IPS-20b (cell line): ENCODE results near the gene UBE3B.

Experiments used
- H3K27ac ChIP-seq: one replicate; pipeline ENCODE4 v1.5.1; 2013; ENCODE audit warnings: low read length
- H3K27me3 ChIP-seq: 2 replicates; pipeline ENCODE4 v1.6.1; 2013; ENCODE audit warnings: mild to moderate bottlenecking, low read length, inconsistent platforms; ENCODE audit not compliant: insufficient read depth
- H3K36me3 ChIP-seq: 2 replicates; pipeline ENCODE4 v1.6.1; 2013; ENCODE audit warnings: low read depth, mild to moderate bottlenecking, inconsistent platforms, low read length, moderate library complexity; ENCODE audit not compliant: insufficient read depth
- H3K4me1 ChIP-seq: 2 replicates; pipeline ENCODE4 v1.6.1; 2013; ENCODE audit warnings: mild to moderate bottlenecking, control low read depth, inconsistent platforms, low read length, moderate library complexity; ENCODE audit not compliant: insufficient read depth
- H3K4me3 ChIP-seq: 2 replicates; pipeline ENCODE4 v1.5.1; 2013; ENCODE audit warnings: mild to moderate bottlenecking, low read length, inconsistent platforms
- H3K9ac ChIP-seq: 2 replicates; pipeline ENCODE4 v1.6.1; 2013; ENCODE audit warnings: low read depth, mild to moderate bottlenecking, inconsistent platforms, low read length, moderate library complexity
- H3K9me3 ChIP-seq: 2 replicates; pipeline ENCODE4 v1.6.1; 2013; ENCODE audit warnings: mild to moderate bottlenecking, low read depth, low read length, inconsistent platforms; ENCODE audit not compliant: insufficient read depth

UBE3B gene

DNA sequence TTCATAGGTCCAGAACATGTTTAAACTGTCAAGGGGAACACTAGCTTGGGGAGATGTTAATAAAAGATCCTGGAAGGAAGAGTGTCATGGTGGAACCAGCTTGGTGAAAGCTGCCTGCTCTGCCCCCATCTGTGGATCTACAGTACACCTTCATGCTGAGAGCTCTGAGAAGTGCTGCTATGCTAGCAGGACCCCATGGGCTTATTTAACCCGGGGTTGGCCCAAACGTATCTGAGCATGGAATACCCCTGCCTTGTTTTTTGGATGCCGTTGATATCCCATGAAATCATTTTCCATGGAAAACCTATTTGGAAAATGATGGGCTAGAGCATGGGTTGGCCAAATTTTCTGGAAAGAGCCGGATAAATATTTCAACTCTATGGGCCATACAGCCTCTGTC lies 14.2 kb downstream of the UBE3B start:
- Histone ChIP-seq H3K9ac (no peak overlapping the region), H3K9me3 (no peaks in the 10 kb centered on the region), H3K4me1 (no peaks in the 10 kb centered on the region), H3K27me3 (no peaks in the 10 kb centered on the region), H3K4me3 (no peak overlapping the region), H3K27ac (no peak overlapping the region), H3K36me3 (peaks cover 76% of the 10 kb centered on the region)

DNA sequence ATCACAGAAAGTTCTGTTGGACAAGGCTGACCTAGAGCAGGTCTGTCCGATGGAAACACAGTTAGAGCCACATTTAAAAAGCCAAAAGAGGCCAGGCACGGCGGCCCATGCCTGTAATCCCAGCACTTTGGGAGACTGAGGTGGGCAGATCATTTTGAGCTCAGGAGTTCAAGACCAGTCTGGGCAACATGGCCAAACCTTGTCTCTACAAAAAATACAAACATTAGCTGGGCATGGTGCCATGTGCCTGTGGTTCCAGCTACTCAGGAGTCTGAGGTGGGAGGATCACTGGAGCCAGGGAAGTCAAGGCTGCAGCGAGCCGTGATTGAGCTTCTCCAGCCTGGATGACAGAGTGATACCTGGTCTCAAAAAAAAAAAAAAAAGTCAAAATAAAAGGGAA lies 14.9 kb downstream of the UBE3B start:
- Histone ChIP-seq H3K4me1 (no peaks in the 10 kb centered on the region), H3K9ac (no peak overlapping the region), H3K9me3 (no peaks in the 10 kb centered on the region), H3K36me3 (peaks cover 69% of the 10 kb centered on the region), H3K4me3 (no peak overlapping the region), H3K27me3 (no peaks in the 10 kb centered on the region), H3K27ac (no peak overlapping the region)

DNA sequence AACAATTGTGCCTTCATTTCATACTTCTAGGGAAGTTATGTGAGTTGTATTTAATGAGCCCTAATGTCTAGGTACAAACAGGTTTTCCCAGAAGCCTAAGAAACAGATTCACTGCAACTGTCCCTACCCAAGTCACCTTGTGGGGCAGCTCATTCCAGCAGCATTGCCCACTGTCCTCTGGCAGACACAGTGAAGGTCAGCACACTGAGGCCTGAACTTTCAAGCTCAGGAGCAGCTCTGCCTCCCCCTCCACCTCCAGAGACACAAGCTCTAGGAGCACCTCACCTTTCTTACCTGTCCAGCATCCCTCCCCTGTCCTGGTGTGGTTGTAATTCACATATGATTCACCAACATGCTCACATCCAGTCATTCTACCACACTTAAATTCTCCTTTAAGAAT lies 15.7 kb downstream of the UBE3B start:
- Histone ChIP-seq H3K9ac (no peak overlapping the region), H3K4me1 (no peaks in the 10 kb centered on the region), H3K27ac (no peak overlapping the region), H3K9me3 (no peaks in the 10 kb centered on the region), H3K36me3 (peaks cover 69% of the 10 kb centered on the region), H3K27me3 (no peaks in the 10 kb centered on the region), H3K4me3 (no peak overlapping the region)

DNA sequence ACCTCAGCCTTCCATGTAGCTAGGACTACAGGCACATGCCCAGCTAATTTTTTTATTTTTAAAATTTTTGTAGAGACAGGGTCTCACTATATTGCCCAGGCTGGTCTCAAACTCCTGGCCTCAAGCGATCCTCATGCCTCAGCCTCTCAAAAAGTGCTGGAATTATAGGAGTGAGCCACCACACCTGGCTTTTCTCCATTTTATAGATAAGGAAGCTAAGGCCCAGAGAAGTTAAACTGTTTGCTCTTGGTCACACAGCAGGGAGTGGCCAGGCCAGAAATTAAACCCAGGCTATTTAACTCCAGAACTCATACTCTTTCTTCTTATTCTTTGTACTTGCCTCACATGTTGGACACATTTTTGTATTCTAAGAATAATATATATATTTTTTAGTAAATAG lies 16.5 kb downstream of the UBE3B start:
- H3K4me1 ChIP-seq, result no peaks in the 10 kb centered on the region
- H3K36me3 ChIP-seq, result peaks cover 69% of the 10 kb centered on the region

DNA sequence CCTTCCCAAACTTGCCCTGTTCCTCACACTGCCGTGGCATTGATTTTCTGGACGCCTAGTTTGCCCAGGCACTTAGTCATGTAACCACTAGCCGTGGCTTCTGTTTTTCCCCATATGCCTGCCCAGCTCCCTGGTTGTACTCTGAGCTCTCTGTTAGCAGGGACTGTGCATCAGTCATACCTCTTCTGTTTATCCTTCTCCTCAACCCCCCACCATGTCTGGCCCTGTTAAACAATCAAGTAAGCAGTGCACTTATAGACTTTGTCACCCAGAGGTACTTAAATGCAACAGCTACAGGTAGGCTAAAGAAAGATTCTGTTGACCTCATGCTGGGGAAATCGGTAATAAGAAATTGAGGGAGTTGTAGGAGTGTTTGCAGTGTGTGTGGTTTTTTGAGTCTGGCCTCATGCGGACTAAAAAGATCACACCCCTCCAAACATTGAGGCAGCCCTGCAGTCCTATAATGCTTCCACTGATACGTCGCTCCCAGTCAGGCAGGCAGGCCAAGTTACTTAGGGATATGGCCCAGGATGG lies 17.0 kb downstream of the UBE3B start:
- Histone ChIP-seq H3K9me3 (no peaks in the 10 kb centered on the region), H3K27me3 (no peaks in the 10 kb centered on the region), H3K4me3 (no peak overlapping the region), H3K36me3 (peaks cover 69% of the 10 kb centered on the region), H3K4me1 (no peaks in the 10 kb centered on the region), H3K9ac (no peak overlapping the region), H3K27ac (no peak overlapping the region)

More for the DNA sequence above, 16.5 kb downstream of the UBE3B start:
- no peaks in the 10 kb centered on the region for H3K27me3 ChIP-seq
- H3K27ac ChIP-seq, result no peak overlapping the region
- H3K9ac ChIP-seq, result no peak overlapping the region
- no peaks in the 10 kb centered on the region for H3K9me3 ChIP-seq
- H3K4me3 ChIP-seq, result no peak overlapping the region

DNA sequence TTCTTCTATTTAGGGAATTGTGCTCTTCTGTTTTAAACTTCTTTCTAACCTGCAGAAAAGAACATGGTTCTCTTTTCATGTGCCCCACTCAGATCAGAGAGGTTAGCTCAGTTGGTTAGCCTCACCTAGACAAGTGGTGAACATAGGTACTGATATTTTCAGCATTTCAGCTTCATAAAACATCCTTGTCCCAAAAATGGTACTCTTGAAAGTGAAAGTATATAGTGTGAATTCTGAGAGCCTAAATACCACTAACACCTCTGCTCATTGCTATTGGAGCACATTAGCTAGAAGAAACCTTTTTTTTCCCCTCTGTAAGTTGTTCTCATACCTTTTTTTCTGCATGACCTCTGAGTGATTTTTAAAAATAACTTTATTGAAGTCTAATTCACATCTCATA lies 17.6 kb downstream of the UBE3B start:
- Histone ChIP-seq H3K9me3 (no peaks in the 10 kb centered on the region), H3K27me3 (no peaks in the 10 kb centered on the region), H3K36me3 (peaks cover 67% of the 10 kb centered on the region), H3K27ac (no peak overlapping the region), H3K9ac (no peak overlapping the region), H3K4me1 (no peaks in the 10 kb centered on the region), H3K4me3 (no peak overlapping the region)

DNA sequence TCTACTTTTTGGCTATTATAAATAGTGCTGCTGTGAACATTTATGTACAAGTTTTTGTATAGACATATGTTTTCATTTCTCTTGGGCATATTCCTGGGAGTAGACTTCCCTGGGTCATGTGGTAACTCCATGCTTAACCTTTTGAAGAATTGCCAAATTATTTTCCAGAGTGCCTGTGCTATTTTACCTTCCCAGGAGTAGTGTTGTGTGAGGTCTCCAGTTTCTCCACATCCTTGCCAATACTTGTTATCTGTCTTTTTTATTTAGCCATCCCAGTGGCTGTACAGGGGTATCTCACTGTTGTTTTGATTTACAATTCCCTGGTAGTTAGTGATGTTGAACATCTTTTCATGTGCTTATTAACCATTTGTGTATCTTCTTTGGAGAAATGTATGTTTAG lies 18.9 kb downstream of the UBE3B start:
- no peaks in the 10 kb centered on the region for H3K4me1 ChIP-seq
- no peak overlapping the region for H3K27ac ChIP-seq
- no peaks in the 10 kb centered on the region for H3K27me3 ChIP-seq
- H3K9ac ChIP-seq, result no peak overlapping the region
- H3K36me3 ChIP-seq, result peaks cover 68% of the 10 kb centered on the region
- H3K4me3 ChIP-seq, result no peak overlapping the region
- no peaks in the 10 kb centered on the region for H3K9me3 ChIP-seq

DNA sequence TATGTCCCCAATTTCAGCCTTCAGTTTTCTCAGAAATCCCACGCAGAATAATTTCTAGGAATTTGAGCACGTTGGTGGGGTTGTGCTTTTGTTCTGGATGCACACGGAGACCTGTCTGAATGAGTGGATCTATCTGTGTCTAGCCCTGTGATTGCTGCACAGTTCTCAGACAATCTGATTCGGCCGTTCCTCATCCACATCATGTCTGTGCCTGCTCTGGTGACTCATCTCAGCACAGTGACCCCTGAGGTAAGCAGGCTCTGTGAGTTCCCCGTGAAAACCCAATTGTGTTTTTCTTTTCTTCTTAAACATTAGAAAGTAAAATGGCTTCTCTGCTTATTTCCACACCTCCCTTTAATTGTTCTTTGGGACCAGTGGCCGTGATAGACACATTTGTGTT lies 20.2 kb downstream of the UBE3B start:
- H3K4me3 ChIP-seq, result no peak overlapping the region
- no peak overlapping the region for H3K27ac ChIP-seq
- H3K4me1 ChIP-seq, result no peaks in the 10 kb centered on the region
- no peaks in the 10 kb centered on the region for H3K27me3 ChIP-seq
- no peak overlapping the region for H3K9ac ChIP-seq
- H3K36me3 ChIP-seq, result peaks cover 73% of the 10 kb centered on the region
- H3K9me3 ChIP-seq, result no peaks in the 10 kb centered on the region

DNA sequence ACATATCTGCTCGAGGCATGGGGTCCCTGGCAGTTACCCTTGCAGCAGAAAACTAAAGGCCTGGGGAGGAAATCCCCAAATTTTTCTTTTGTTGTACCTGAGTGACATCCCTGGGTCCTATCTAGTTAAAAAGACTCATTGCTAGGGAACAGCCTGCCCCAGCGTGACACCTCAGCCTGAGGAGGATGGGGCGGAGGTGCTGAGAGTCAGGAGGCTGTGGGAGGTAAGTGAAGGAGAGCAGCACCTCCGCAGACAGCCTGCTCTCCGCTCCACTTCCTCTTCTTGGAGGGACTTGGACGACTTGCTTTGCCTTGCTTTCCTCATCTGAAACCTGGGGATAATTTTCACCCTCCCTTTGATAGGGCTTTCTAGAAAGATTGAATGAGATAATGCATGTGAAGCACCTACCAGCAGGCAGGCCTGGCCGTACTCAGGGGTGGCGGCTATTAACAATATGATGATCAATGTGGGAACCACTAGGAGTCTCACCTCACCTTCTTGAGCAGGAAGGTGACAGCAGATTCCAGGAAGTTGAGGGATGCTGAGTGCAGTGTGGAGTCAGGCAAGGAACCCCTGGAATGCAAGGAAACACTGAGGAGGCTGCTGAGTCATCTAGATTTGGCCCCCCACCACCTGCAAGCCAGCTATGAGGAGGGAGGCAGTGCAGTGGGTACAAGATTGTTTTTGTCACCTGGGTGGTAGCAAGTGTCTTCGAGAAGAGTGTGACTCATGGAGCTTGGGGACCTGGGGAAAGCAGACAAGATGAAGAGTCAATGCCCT lies 23.2 kb downstream of the UBE3B start:
- Histone ChIP-seq H3K27me3 (no peaks in the 10 kb centered on the region), H3K4me3 (no peak overlapping the region), H3K9me3 (no peaks in the 10 kb centered on the region), H3K27ac (no peak overlapping the region), H3K9ac (no peak overlapping the region), H3K4me1 (no peaks in the 10 kb centered on the region), H3K36me3 (peaks cover 81% of the 10 kb centered on the region)

DNA sequence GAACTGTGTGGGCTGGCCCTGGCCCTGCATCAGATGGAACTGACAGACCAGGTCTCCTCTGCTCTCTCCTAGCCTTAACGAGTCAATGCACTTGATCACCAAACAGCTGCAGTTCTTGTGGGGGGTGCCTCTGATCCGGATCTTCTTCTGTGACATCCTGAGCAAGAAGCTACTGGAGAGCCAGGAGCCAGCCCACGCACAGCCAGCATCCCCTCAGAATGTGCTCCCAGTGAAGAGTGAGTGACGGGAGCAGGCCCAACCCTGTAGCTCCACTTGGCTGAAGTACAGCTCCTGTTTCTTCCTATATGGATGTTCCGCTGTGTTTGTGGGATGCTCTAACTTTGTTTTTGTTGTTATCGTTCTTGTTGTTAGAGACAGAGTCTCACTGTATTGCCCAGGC lies 23.9 kb downstream of the UBE3B start:
- H3K9me3 ChIP-seq, result no peaks in the 10 kb centered on the region
- no peaks in the 10 kb centered on the region for H3K27me3 ChIP-seq
- H3K36me3 ChIP-seq, result peaks cover 82% of the 10 kb centered on the region

DNA sequence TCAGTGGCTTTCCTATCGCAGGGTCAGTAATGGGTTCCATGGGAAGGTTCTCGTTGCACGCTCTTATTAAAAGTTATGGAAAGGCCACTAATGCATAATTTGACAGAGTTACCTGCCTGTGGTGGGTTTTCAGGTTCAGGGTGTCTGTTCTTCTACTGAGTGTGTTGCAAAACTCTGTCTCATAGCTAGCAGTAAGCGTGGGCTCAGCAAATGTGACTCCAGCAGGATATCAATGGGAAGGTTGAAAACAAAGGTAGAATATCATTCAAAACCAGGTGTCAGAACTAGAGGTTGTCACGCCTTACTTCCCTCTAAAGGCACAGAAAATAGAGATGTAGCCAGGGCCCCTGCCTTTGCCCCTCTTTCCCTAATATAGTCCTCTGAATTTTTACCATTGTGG lies 24.9 kb downstream of the UBE3B start:
- H3K27ac ChIP-seq, result no peak overlapping the region

More for the DNA sequence above, 23.9 kb downstream of the UBE3B start:
- H3K4me1 ChIP-seq, result no peaks in the 10 kb centered on the region
- no peak overlapping the region for H3K9ac ChIP-seq
- no peak overlapping the region for H3K4me3 ChIP-seq
- H3K27ac ChIP-seq, result no peak overlapping the region

DNA sequence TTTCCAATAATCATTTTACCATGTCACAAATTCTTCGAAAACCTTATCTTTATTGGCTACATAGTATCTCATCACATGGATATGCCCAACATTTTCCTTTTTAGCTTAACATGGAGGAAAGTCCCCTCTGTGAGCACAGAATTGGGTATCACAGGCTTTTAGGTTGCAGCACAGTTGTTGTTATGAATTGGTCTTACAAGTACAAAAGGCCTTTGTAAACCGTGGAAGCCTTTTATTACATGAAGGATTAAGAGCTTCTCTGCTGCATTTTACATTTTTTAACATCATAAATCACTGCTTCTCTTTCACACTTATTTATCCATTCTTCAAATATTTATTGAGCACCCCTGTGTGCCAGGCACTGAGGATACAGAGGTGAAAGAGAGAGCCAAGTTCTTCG lies 26.2 kb downstream of the UBE3B start:
- Histone ChIP-seq H3K9me3 (no peaks in the 10 kb centered on the region), H3K4me3 (no peak overlapping the region), H3K9ac (no peak overlapping the region), H3K27ac (no peak overlapping the region), H3K4me1 (no peaks in the 10 kb centered on the region), H3K36me3 (peaks cover 92% of the 10 kb centered on the region), H3K27me3 (no peaks in the 10 kb centered on the region)

More for the DNA sequence above, 24.9 kb downstream of the UBE3B start:
- Histone ChIP-seq H3K9me3 (no peaks in the 10 kb centered on the region), H3K4me3 (no peak overlapping the region), H3K27me3 (no peaks in the 10 kb centered on the region), H3K9ac (no peak overlapping the region), H3K4me1 (no peaks in the 10 kb centered on the region), H3K36me3 (peaks cover 92% of the 10 kb centered on the region)
